ENCODE data around the gene SHOX.

DNA sequence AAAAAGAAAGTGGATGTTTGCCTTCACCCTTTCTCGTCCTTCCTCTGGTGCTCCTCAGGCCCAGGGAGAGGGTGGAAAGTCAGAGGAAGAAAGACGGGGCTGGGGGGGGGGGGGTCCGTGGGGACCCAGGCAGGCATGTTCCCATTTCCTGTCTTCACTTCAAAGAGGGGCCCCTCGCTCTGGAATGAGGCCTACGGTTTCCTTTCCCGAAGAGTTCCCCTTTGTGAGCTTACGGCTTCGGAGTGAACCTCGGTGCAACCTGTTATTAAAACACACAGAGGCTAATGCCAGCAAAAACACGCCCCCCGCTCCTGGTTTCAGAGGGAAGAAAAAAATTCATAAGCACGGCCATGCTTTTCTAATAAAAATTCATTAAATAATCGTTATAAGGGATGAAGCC is 40.1 kb downstream of the SHOX start:
- TF ChIP-seq CREB1 (IDR thresholded peaks at IDR 0.05; ENCODE audit: low read depth) (no peak), STAT1 (conservative IDR thresholded peaks at IDR 0.05) (no peak)
- TF ChIP-seq, protein P1, sequence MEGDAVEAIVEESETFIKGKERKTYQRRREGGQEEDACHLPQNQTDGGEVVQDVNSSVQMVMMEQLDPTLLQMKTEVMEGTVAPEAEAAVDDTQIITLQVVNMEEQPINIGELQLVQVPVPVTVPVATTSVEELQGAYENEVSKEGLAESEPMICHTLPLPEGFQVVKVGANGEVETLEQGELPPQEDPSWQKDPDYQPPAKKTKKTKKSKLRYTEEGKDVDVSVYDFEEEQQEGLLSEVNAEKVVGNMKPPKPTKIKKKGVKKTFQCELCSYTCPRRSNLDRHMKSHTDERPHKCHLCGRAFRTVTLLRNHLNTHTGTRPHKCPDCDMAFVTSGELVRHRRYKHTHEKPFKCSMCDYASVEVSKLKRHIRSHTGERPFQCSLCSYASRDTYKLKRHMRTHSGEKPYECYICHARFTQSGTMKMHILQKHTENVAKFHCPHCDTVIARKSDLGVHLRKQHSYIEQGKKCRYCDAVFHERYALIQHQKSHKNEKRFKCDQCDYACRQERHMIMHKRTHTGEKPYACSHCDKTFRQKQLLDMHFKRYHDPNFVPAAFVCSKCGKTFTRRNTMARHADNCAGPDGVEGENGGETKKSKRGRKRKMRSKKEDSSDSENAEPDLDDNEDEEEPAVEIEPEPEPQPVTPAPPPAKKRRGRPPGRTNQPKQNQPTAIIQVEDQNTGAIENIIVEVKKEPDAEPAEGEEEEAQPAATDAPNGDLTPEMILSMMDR (IDR thresholded peaks at IDR 0.05 in 2 of 3, conservative IDR thresholded peaks at IDR 0.05 in 1 of 3; ENCODE audit: control insufficient read depth in 2 of 3, extremely low read depth in 1 of 3, insufficient read depth in 1 of 3, low read depth in 3 of 3, low read length in 3 of 3), result no peak
- TF ChIP-seq, protein P2, sequence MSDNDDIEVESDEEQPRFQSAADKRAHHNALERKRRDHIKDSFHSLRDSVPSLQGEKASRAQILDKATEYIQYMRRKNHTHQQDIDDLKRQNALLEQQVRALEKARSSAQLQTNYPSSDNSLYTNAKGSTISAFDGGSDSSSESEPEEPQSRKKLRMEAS (IDR thresholded peaks at IDR 0.05; ENCODE audit: low read depth, low read length), result no peak

All from GM12878 (cell line).